PC-3 (cell line): ENCODE results near the gene STX12.

Experiments
- CTCF ChIP-seq: fragments of 300-600 bp; sonication (generic); conservative IDR thresholded peaks from 2 replicates; pipeline ENCODE4 v1.5.1; 2017; ENCODE audit warnings: antibody characterized with exemption, low read depth, mild to moderate bottlenecking, low read length
- EZH2 ChIP-seq: fragments of 300-600 bp; sonication (generic); IDR thresholded peaks from one replicate; pipeline ENCODE4 v1.6.1; 2017; ENCODE audit warnings: antibody characterized with exemption, mild to moderate bottlenecking, low read length; ENCODE audit not compliant: unreplicated experiment

DNA sequence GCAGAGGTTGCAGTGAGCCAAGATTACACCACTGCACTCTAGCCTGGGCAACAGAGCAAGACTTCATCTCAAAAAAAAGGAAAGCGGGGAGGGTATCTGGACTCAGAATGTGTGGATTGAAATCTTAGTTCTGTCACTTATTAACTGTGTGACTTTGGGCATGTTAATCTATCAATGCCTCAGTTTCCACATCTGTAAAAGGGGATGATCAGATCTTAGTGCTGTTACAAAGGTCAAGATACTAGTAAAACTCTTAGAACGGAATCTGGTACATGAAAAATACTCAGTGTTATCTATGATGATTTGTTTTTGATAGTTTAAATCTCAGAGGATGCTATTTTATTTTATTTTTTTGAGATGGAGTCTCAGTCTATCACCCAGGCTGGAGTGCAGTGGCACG, 36.8 kb upstream of the STX12 start:
- TF ChIP-seq CTCF (no peak), EZH2 (no peak)
